ENCODE data around the gene TAF10.

DNA sequence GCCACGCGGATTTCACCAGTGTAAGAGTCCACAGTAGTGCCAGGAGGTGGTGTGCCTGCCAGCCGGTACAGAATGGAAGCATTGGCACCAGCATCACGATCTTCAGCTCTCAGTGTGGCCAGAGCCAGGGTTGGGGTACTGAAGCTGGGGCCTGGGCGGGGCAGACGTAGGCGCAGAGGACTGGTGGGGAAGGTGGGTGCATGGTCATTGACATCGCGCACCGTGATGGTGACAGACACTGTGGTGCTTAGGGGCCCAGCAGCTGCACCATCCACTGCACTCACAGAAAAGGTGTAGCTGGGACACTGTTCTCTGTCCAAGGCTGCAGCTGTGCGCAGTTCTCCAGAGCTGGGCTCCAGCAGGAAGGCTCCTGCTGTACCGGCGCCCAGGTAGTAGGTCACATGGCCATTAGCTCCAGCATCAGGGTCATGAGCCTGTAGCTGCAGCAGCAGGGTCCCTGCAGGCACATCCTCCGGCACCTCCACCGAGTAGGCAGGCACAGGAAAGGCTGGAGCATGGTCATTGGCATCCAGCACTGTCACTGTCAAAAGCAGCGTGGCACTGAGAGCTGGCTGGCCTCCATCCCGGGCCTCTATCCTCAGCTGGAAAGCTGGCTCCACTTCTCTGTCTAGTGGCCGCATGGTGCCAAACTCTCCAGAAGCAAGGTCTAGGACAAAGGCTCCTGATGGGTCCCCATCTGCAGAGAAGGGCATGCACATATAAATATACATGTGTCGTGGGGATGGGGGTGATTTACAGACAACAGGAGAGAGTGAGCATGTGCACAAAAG lies 15.2 kb upstream of the TAF10 start:
- TF ChIP-seq SPI1 (IDR thresholded peaks at IDR 0.05; ENCODE audit: borderline replicate concordance, low read depth): no peak
- TF ChIP-seq, protein P1, sequence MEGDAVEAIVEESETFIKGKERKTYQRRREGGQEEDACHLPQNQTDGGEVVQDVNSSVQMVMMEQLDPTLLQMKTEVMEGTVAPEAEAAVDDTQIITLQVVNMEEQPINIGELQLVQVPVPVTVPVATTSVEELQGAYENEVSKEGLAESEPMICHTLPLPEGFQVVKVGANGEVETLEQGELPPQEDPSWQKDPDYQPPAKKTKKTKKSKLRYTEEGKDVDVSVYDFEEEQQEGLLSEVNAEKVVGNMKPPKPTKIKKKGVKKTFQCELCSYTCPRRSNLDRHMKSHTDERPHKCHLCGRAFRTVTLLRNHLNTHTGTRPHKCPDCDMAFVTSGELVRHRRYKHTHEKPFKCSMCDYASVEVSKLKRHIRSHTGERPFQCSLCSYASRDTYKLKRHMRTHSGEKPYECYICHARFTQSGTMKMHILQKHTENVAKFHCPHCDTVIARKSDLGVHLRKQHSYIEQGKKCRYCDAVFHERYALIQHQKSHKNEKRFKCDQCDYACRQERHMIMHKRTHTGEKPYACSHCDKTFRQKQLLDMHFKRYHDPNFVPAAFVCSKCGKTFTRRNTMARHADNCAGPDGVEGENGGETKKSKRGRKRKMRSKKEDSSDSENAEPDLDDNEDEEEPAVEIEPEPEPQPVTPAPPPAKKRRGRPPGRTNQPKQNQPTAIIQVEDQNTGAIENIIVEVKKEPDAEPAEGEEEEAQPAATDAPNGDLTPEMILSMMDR (IDR thresholded peaks at IDR 0.05; ENCODE audit: insufficient read depth, low read length): no peak
- TF ChIP-seq, protein P2, sequence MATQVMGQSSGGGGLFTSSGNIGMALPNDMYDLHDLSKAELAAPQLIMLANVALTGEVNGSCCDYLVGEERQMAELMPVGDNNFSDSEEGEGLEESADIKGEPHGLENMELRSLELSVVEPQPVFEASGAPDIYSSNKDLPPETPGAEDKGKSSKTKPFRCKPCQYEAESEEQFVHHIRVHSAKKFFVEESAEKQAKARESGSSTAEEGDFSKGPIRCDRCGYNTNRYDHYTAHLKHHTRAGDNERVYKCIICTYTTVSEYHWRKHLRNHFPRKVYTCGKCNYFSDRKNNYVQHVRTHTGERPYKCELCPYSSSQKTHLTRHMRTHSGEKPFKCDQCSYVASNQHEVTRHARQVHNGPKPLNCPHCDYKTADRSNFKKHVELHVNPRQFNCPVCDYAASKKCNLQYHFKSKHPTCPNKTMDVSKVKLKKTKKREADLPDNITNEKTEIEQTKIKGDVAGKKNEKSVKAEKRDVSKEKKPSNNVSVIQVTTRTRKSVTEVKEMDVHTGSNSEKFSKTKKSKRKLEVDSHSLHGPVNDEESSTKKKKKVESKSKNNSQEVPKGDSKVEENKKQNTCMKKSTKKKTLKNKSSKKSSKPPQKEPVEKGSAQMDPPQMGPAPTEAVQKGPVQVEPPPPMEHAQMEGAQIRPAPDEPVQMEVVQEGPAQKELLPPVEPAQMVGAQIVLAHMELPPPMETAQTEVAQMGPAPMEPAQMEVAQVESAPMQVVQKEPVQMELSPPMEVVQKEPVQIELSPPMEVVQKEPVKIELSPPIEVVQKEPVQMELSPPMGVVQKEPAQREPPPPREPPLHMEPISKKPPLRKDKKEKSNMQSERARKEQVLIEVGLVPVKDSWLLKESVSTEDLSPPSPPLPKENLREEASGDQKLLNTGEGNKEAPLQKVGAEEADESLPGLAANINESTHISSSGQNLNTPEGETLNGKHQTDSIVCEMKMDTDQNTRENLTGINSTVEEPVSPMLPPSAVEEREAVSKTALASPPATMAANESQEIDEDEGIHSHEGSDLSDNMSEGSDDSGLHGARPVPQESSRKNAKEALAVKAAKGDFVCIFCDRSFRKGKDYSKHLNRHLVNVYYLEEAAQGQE (IDR thresholded peaks at IDR 0.05; ENCODE audit: insufficient replicate concordance, low read depth): no peak
- no peak for TF ChIP-seq POLR2AphosphoS5 (IDR thresholded peaks at IDR 0.05; ENCODE audit: low read depth)
- TF ChIP-seq GABPA (IDR thresholded peaks at IDR 0.05; ENCODE audit: low read depth): no peak
